ENCODE results near the gene PFDN1. TPM values are rescaled to one million over a fixed set of nuclear protein-coding genes. Genes with fewer than 3 reads are reported as not detected.

PFDN1 gene
- total RNA-seq, 2 donors from 2014 or later = 40.1 to 64.1 TPM

DNA sequence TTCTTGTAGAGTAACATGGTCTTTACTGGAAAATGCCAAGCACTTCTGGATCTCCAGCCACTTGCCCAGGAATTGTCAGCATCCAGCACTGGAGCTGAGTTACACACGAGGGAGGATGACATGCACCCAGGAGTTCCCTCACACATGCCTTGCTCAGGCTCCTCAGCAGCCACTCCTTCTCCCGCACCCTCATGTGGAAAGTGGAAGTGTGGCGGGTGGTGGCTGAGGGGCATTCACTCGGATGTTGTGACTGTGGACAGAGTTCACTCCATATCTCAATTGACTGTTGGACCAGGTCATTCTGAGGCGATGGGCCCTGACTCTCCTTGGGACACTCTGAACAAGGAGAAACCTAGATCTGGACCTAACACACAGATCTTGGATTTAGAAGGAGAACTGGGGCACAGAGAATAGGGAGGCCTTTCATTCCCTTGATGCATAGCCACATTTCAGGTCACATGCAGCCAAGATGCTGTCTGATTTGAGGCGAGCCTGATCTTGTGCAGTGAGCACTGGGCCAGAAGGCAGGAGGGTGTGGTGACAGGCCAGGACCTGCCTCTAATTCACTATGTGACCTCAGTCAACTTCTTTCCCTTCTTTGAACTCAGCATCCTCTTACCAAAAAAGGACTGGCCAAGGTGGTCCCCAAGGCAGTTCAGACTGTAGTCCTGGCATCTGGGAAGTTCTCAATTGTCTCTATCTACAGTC, 65.9 kb downstream of the PFDN1 start:
- H3K36me3 Mint-ChIP-seq (ENCODE audit: low read depth) = no peaks in the 10 kb centered on the region
- no peak for ATAC-seq (replicated peaks)
- H3K4me1 Mint-ChIP-seq = no peaks in the 10 kb centered on the region
- H3K4me3 Mint-ChIP-seq = no peak overlapping the region
- H3K9me3 Mint-ChIP-seq = no peaks in the 10 kb centered on the region
- no peaks in the 10 kb centered on the region for H3K27me3 Mint-ChIP-seq
- H3K27ac Mint-ChIP-seq = no peak overlapping the region

DNA sequence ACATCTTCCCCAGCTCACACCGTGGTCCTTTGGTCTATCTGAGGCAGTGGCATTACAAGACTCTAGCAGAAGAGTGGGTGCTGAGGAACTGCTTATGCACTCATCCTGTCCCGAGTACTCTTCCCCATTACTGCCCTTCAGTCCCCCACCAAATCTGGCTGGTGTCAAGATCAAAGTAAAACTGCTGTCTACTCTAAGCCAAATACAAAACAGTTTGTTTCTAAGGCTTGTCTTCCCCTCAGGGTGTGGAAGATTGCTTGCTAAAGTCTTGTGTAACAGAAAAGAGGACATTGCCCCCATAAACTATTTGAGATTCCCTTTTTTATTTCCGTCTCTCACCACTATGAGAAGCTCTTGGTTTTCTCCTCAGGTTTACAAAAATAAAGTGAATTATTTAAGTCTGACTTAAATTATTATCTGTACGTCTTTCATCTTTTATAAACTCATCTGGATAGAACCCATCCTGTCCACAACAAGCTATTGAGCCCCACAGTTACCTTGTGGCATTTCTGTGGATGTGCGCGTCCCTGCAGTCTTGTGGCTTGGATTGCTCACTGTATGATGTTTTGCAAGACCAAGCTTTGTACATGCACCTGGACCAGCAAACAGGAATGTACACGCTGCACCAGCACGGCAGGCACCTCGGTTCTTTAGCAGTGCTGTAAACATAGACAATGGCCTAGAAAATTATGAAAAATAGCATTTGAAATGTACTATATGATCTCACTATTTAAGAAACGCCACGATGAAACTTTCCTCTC, 66.9 kb downstream of the PFDN1 start:
- Mint-ChIP-seq H3K4me1 (peaks cover 4% of the 10 kb centered on the region), H3K27ac (no peak overlapping the region), H3K27me3 (no peaks in the 10 kb centered on the region), H3K4me3 (no peak overlapping the region), H3K36me3 (ENCODE audit: low read depth) (no peaks in the 10 kb centered on the region), H3K9me3 (no peaks in the 10 kb centered on the region)
- no peak for ATAC-seq (replicated peaks)

DNA sequence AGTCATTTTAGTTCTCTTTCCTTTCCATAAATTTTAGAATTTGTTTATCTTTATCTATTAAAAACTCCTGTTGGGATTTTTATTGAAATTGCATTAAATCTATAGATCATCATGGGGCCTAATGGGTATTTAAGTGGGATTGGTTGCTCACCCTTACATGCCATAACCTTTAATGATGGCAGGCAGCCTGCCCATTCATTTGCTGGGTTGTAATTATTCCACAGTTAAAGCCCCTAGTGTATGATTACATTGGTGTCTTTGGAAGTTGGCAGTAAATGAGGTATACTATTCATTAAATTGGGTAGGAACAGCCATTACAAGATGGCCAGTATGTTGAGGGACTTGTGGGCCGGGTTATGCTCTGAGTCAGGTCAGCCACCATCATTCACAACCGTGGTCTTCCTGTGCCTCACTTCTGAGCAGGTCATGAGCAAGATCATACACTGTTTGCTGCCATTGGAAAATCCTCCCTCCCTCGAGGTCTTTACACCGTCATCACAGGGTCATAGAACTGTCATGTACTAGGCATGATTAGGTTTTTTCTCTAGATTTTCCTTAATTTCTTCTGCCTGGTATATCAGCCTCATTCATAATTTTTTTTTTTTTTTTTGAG, 68.4 kb downstream of the PFDN1 start:
- H3K36me3 Mint-ChIP-seq (ENCODE audit: low read depth) = no peaks in the 10 kb centered on the region
- peak; percentile 45 for ATAC-seq (replicated peaks)

DNA sequence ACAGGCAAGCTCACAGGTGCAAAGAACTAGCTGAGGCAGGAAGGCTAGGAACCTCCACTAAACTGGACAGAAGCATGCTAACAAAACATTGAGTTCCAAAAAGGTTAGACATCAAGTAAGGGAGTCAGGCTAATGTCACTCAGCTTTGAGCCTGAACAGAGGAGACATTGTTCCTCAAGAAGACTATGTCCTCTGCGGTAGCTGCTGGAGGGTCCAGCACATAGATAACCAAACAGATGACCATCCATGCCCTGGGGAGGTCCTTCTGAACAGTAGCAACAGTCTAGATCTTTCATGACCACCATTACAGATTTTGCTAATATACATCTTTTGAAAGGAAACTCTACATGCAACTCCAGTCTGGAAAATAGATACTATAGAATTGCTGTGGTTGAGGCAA, 70.2 kb downstream of the PFDN1 start:
- no peak overlapping the region for H3K27ac Mint-ChIP-seq

More for the DNA sequence above, 68.4 kb downstream of the PFDN1 start:
- Mint-ChIP-seq H3K4me3 (no peak overlapping the region), H3K9me3 (no peaks in the 10 kb centered on the region), H3K4me1 (peaks cover 4% of the 10 kb centered on the region), H3K27me3 (no peaks in the 10 kb centered on the region), H3K27ac (no peak overlapping the region)

DNA sequence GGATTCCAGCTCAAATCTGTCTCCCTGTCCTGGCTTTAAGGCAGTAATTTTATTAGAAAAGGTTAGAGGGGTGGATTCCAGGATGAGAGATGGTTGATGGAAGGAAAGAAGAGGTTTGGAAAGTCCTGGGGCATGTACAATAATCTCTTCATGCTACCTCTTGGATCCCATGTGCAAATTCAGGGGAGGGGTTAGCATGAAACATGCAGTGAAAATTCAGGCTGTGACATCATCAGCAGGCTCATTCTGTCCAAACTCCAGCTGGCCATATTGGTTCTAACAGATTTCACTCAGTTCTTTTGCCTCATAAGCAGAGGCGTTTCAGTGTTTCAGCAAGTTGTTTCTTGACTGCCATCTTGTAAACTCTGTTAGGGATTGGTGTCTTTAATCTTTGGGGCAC, 72.5 kb downstream of the PFDN1 start:
- Mint-ChIP-seq H3K4me1 (peaks cover 4% of the 10 kb centered on the region), H3K27me3 (no peaks in the 10 kb centered on the region), H3K9me3 (no peaks in the 10 kb centered on the region), H3K27ac (no peak overlapping the region), H3K4me3 (no peak overlapping the region), H3K36me3 (ENCODE audit: low read depth) (no peaks in the 10 kb centered on the region)
- ATAC-seq (replicated peaks) = no peak

More for the DNA sequence above, 70.2 kb downstream of the PFDN1 start:
- H3K9me3 Mint-ChIP-seq = no peaks in the 10 kb centered on the region
- H3K27me3 Mint-ChIP-seq = no peaks in the 10 kb centered on the region
- no peaks in the 10 kb centered on the region for H3K36me3 Mint-ChIP-seq (ENCODE audit: low read depth)
- no peak overlapping the region for H3K4me3 Mint-ChIP-seq
- peaks cover 4% of the 10 kb centered on the region for H3K4me1 Mint-ChIP-seq
- no peak for ATAC-seq (replicated peaks)

DNA sequence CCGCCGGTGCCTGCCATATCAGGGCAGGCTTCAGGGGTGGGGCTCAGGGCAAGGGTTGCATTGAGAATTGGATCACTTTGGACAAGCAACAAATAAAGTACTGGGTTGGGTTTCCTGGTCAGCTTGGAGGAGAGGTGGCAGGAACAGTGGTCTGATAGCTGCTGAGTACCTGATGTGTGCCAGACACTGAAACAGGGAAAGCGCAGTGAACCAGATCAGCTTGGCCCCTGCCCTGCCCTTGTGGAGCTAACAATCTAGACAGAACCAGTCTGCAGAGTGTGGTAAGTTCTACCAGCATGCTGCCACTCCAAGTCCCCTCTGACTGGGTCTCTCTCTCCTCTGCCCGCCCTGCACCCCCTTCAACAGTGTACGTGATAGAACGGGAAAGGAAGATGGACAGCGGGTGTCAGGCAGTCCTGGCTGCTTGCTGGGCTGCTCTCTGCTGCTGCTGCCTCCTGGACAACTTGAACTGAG, 74.5 kb downstream of the PFDN1 start:
- Mint-ChIP-seq H3K4me3 (no peak overlapping the region), H3K4me1 (peaks cover 4% of the 10 kb centered on the region), H3K9me3 (no peaks in the 10 kb centered on the region), H3K27ac (no peak overlapping the region), H3K27me3 (no peaks in the 10 kb centered on the region), H3K36me3 (ENCODE audit: low read depth) (no peaks in the 10 kb centered on the region)
- ATAC-seq (replicated peaks) = no peak

DNA sequence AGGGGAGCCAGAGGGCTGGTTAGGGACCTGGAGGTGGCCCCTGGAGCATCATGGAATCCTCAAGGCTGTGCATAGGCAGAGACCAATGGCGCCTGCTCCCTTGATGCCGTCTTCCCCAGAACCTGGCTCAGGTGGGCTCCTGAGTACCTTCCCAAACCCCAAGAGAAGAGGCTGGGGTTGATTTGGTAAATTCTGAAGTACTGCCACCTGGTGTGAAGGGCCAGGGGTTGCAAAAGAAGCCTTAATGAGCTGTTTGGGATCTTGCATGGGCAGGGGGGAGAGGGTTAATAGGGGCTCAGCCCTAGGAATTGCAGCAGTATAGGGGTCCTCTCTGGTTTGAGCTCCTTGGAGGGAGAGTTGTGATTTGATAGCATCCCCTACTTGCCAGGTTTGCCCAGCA, 75.9 kb downstream of the PFDN1 start:
- H3K36me3 Mint-ChIP-seq (ENCODE audit: low read depth) = no peaks in the 10 kb centered on the region
- H3K4me3 Mint-ChIP-seq = no peak overlapping the region
- no peak for ATAC-seq (replicated peaks)
- no peaks in the 10 kb centered on the region for H3K9me3 Mint-ChIP-seq
- H3K27ac Mint-ChIP-seq = no peak overlapping the region
- H3K27me3 Mint-ChIP-seq = no peaks in the 10 kb centered on the region
- H3K4me1 Mint-ChIP-seq = peaks cover 8% of the 10 kb centered on the region

DNA sequence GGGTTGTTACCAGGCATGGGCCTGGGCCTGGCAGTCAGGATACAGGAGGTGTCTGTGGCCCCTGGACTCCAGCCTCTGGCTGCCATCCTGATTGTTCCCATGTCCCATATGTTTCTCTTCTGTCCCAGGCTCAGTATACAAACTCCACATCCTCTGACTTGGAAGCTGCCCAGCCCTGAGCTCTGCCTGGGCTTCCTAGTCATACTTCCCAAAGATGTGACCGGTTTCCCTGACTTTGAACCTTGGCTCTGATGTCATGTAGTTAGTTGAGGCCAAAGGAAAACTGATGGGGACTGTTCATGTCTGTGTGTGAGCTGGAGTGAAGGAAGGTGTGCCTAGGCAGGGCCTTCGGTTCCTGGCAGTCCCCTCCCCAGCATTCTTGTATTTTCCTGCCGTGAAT, 77.5 kb downstream of the PFDN1 start:
- Mint-ChIP-seq H3K36me3 (ENCODE audit: low read depth) (no peaks in the 10 kb centered on the region), H3K4me3 (no peak overlapping the region), H3K27ac (no peak overlapping the region), H3K9me3 (no peaks in the 10 kb centered on the region), H3K4me1 (peaks cover 16% of the 10 kb centered on the region), H3K27me3 (no peaks in the 10 kb centered on the region)
- ATAC-seq (replicated peaks) = no peak

DNA sequence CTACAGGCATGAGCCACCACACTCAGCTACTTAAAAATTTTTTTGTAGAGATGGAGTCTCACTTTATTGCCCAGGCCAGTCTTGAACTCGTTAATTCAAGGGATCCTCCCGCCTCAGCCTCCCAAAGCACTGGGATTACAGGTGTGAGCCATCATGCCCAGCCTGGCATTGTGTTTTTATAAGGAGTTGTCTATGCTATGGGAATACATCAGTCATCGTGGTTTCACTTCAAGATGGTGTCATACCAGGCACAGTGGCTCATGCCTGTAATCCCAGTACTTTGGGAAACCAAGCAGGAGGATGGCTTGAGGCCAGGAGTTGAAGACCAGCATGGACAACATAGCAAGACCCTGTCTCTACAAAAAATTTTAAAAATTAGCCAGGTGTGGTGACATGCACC, 78.2 kb downstream of the PFDN1 start:
- no peak for ATAC-seq (replicated peaks)
- no peak overlapping the region for H3K4me3 Mint-ChIP-seq
- peaks cover 24% of the 10 kb centered on the region for H3K4me1 Mint-ChIP-seq
- H3K27me3 Mint-ChIP-seq = no peaks in the 10 kb centered on the region
- no peaks in the 10 kb centered on the region for H3K36me3 Mint-ChIP-seq (ENCODE audit: low read depth)
- no peak overlapping the region for H3K27ac Mint-ChIP-seq
- no peaks in the 10 kb centered on the region for H3K9me3 Mint-ChIP-seq

DNA sequence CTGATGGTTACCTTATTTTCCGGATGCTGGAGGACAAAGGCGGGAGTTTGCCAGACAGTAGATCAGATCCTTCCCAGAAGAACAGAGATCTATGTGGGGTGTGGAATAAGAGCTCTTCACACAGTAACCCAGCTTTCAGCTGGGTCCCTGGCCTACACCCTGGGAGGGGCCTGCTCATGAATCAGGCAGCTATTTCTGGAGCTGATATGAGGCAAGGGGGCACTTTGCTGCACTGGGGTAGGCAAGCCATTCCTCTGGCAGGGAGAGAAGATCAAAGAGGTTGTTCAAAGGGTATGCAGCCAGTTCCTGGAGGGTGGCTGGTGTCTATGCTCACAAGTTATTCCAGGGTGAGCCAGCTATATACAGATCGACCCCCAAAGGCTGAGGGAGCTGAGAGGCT, 79.3 kb downstream of the PFDN1 start:
- Mint-ChIP-seq H3K36me3 (ENCODE audit: low read depth) (no peaks in the 10 kb centered on the region), H3K4me3 (no peak overlapping the region), H3K27me3 (no peaks in the 10 kb centered on the region), H3K4me1 (peaks cover 24% of the 10 kb centered on the region), H3K9me3 (no peaks in the 10 kb centered on the region), H3K27ac (no peak overlapping the region)
- ATAC-seq (replicated peaks) = no peak

DNA sequence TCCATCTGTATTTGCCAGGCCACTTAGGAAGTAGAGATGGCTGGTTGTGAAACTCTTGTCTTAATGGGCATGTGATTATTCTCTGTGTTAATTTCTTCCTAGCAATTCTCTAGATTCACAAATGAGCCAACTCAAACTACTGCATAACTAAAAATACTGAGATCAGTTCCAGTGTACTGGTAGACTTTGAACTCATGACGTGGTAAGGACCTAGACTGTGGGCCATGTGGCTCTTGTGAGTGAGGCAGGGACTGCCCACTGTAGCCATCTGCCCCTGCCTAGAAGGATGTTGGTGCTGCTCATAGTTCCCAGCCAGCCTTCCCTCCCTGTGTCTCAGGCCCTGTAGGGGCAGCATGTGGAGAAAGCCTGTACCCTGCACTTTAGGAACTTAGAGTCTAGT, 80.5 kb downstream of the PFDN1 start:
- Mint-ChIP-seq H3K4me1 (peaks cover 24% of the 10 kb centered on the region), H3K27ac (peak overlapping the region; percentile 74), H3K4me3 (peak overlapping the region; percentile 34), H3K27me3 (no peaks in the 10 kb centered on the region), H3K9me3 (no peaks in the 10 kb centered on the region), H3K36me3 (ENCODE audit: low read depth) (no peaks in the 10 kb centered on the region)
- ATAC-seq (replicated peaks) = no peak

DNA sequence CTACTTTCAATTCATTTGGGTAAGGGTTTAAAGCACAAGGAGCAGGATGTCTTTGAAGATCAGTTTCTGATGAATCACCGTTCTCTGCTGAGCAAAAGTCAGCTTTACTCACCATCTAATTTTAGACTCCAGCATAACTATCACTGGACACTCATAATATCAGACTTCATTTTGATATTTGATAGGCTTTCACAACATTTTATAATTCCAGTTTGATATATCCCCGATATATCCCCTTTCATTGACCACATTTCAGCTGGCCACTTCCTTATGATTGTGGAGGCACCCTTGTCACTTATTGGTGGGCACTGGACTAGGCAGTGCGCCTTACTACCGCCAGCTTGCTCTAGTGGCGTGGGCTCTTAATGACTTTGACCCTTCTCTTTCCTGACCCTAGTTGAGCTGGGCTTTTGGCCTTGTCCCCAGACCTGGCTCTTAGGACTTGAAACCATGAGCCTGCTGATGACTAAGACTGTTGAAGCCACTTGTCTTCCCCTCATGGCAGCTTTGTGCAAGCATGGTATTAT, 81.1 kb downstream of the PFDN1 start:
- Mint-ChIP-seq H3K27me3 (no peaks in the 10 kb centered on the region), H3K9me3 (no peaks in the 10 kb centered on the region), H3K27ac (peak overlapping the region; percentile 74), H3K4me3 (peak overlapping the region; percentile 34), H3K36me3 (ENCODE audit: low read depth) (no peaks in the 10 kb centered on the region), H3K4me1 (peaks cover 24% of the 10 kb centered on the region)
- peak; percentile 71 for ATAC-seq (replicated peaks)

DNA sequence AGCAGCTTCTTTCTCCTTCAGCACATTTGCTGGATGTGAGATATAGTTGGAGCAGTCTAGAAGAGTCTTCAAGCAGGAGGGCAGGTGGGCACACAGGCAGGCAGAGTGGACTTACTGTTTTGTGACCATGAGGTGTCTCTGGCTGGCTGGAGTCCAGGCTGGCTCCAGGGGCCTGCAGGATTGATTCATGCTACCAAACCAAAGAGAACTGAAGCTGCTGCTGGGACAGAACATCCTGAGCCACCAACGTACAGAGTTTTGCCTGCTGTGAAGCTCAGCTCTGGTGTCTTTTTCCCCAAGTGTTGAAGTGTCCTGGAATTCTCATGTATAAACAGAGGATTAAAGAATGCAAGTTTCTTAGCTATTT, 82.2 kb downstream of the PFDN1 start:
- ATAC-seq (replicated peaks) = no peak
- Mint-ChIP-seq H3K27me3 (no peaks in the 10 kb centered on the region), H3K4me1 (peaks cover 24% of the 10 kb centered on the region), H3K36me3 (ENCODE audit: low read depth) (no peaks in the 10 kb centered on the region), H3K4me3 (peak overlapping the region; percentile 6), H3K9me3 (no peaks in the 10 kb centered on the region), H3K27ac (peak overlapping the region; percentile 4)

DNA sequence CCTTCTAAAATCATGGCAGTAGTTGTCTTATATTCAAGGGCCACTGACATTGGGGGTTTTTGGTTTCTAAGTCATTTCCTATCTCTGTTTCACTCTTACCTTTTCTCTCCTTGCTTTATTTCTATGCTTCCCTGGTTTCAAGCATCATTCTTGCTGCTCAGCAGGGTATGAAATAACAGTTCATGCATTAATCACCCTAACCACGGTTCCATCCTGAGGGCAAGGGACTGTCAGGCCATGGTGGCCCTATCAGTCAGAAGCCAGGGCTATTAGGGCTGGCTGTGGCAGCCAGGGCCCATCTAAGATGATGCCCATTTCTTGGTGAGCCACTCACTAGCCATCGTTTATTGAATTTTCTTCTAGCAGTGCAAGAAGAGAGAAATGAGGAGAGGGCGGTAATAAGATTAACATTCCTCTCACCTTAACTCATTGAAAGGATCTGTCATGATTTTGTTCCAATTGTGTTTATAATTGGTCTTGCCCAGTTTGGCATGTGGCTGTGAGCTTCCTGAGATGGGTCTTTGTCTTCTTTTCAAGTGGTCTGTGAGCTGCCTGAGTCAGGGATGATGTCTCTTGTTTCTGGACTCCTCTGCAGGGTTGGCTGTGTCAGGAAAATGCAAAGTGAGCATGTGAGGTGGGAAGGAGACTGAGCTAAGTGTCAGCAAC, 82.7 kb downstream of the PFDN1 start:
- no peaks in the 10 kb centered on the region for H3K36me3 Mint-ChIP-seq (ENCODE audit: low read depth)
- H3K27ac Mint-ChIP-seq = peak overlapping the region; percentile 4
- H3K27me3 Mint-ChIP-seq = no peaks in the 10 kb centered on the region
- H3K4me3 Mint-ChIP-seq = peak overlapping the region; percentile 6
- H3K4me1 Mint-ChIP-seq = peaks cover 24% of the 10 kb centered on the region
- peak; percentile 88 for ATAC-seq (replicated peaks)
- no peaks in the 10 kb centered on the region for H3K9me3 Mint-ChIP-seq

All from activated T-helper 17 cell treated with anti-CD3 and anti-CD28 coated beads, Interleukin-2, amount 50 U/mL, for 72 hours (primary cell).